Upper lobe of left lung (tissue), 4 donors: ENCODE data around the gene TASP1.

Experiments
- EP300 ChIP-seq, 4 donors: sonication (generic); formaldehyde crosslinking; IDR thresholded peaks; one replicate each; pipeline ENCODE4 v1.5.1; 2017; ENCODE audit warnings: antibody characterized with exemption in 4 of 4, control low read depth in 2 of 4
- POLR2AphosphoS5 ChIP-seq, 2 donors: sonication (generic); formaldehyde crosslinking; IDR thresholded peaks; one replicate each; pipeline ENCODE4 v1.5.1; 2017; ENCODE audit warnings: antibody characterized with exemption in 2 of 2
- TF ChIP-seq, protein P1 (sequence below), 6 experiments: fragments of 450-650 bp in 4 of 6; fragments of 200-600 bp in 2 of 6; sonication (generic) in 2 of 6; IDR thresholded peaks; one replicate each; pipeline ENCODE4 v1.5.1; 2016 to 2019; ENCODE audit warnings: antibody characterized with exemption in 6 of 6

DNA sequence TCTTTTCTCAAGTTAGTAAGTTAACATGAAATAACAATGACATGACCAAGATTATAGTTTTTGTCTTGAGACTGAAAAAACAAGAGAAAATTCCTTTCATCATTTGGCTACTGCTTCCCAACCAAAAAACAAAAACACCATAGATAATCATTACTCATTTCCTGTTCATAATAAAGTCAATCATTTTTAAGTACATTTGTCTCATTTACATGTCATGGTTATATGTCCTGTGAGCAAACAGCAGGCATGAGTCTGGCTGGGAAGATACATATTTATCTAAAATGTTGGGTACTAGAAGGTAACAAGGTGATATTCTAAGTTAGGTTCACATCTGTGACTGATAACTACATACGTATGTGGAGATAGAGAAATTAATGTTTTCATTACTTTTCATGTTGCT lies 237.1 kb downstream of the TASP1 start:
- TF ChIP-seq POLR2AphosphoS5 (IDR thresholded peaks at IDR 0.05) = no peak
- TF ChIP-seq, protein P1, sequence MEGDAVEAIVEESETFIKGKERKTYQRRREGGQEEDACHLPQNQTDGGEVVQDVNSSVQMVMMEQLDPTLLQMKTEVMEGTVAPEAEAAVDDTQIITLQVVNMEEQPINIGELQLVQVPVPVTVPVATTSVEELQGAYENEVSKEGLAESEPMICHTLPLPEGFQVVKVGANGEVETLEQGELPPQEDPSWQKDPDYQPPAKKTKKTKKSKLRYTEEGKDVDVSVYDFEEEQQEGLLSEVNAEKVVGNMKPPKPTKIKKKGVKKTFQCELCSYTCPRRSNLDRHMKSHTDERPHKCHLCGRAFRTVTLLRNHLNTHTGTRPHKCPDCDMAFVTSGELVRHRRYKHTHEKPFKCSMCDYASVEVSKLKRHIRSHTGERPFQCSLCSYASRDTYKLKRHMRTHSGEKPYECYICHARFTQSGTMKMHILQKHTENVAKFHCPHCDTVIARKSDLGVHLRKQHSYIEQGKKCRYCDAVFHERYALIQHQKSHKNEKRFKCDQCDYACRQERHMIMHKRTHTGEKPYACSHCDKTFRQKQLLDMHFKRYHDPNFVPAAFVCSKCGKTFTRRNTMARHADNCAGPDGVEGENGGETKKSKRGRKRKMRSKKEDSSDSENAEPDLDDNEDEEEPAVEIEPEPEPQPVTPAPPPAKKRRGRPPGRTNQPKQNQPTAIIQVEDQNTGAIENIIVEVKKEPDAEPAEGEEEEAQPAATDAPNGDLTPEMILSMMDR (IDR thresholded peaks at IDR 0.05) = no peak
- TF ChIP-seq EP300 (IDR thresholded peaks at IDR 0.05) = no peak
